Activated CD8-positive, alpha-beta memory T cell treated with anti-CD3 and anti-CD28 coated beads, Interleukin-2, amount 50 U/mL, for 24 hours (primary cell): ENCODE data around the gene PTH2R.
"Not testable (repeated sequence)": the region's sequence is repeated elsewhere in the genome, so short reads cannot be mapped to it uniquely, and the experiment has no call there.

Experiments used
- DNase-seq: peaks from one replicate; pipeline ENCODE4 v3.0.0-alpha.2; 2020; ENCODE audit errors: extremely low read depth

The PTH2R gene, protein sequence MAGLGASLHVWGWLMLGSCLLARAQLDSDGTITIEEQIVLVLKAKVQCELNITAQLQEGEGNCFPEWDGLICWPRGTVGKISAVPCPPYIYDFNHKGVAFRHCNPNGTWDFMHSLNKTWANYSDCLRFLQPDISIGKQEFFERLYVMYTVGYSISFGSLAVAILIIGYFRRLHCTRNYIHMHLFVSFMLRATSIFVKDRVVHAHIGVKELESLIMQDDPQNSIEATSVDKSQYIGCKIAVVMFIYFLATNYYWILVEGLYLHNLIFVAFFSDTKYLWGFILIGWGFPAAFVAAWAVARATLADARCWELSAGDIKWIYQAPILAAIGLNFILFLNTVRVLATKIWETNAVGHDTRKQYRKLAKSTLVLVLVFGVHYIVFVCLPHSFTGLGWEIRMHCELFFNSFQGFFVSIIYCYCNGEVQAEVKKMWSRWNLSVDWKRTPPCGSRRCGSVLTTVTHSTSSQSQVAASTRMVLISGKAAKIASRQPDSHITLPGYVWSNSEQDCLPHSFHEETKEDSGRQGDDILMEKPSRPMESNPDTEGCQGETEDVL

DNA sequence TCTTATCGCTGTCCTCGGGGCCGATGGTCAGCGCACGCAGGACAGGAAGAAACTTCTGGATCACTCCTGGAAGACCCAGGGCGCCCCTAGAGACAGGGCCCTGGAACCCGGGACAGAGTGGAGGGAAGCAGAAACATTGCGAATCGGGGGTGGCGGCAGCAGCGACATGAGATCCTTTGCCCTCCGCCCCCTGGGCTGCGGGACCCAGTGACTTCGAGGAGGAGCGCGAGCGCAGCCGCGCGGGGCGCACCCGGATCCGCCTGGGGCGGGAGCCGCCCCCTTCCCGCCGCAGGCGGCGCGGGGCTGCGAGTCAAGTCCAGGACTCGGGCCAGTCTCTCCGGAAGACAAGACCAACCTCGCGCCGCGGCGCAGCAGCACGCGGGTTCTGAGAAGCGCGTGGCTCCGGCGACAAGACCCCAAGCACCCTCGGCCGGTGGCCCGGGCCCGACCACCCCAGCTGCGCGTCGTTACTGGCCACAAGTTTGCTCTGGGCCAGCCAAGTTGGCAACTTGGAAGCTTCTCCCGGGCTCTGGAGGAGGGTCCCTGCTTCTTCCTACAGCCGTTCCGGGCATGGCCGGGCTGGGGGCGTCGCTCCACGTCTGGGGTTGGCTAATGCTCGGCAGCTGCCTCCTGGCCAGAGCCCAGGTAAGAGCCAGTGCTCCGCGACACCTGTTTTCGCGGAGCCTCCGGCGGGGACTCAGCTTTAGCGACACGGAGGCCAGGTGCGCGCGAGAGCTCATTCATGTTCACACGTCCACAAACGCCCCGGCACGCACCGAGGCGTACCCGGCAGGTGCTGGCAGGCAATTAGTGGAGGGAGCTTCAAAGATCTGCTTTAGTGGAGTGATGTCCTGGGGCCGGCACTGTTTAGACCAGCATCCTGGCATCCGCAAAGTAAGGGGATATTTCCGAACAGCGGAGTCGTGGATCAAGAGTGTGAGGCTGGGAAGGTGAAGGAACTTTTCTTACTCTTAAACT lies at the start of gene PTH2R:
Gene PTH2R (plus strand): TSS at position 319 of the 978 bp plus-strand sequence. CDS start 252 bp downstream, at position 571.
- DNase-seq: no peak

DNA sequence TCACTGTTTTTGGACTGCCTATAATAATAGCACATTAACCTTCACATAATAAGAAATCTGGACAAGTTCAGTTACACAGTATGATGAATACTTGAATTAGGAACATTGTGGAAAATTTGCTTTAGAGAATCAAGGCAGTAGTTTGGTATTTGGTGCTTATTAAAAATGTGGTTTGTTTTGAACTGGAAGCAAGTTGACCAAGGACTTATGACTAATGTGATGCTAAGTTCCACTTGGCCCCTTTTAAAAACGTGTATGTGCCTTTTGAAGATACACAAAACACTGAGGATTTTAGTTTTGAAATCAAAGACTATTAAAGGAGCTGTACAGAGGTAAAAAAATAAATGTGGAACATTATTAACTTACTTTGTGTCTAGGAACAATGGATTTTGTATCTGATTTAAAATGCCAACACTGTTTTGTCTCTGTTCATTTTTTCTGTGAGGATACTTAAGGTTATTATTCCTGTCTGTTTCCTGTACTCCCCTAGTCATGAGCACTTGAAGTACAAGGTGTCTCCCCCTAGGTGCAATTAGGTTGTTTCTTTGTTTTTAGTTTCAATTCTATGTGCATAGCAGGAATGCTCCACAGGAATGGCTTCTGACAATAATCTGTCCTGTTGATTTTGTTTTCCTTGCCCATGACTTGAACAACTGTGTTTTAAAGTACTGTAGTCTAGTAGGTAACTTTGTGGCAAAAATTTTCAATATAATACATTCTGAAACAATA lies 49.6 kb upstream of the PTH2R start:
- no peak for DNase-seq

DNA sequence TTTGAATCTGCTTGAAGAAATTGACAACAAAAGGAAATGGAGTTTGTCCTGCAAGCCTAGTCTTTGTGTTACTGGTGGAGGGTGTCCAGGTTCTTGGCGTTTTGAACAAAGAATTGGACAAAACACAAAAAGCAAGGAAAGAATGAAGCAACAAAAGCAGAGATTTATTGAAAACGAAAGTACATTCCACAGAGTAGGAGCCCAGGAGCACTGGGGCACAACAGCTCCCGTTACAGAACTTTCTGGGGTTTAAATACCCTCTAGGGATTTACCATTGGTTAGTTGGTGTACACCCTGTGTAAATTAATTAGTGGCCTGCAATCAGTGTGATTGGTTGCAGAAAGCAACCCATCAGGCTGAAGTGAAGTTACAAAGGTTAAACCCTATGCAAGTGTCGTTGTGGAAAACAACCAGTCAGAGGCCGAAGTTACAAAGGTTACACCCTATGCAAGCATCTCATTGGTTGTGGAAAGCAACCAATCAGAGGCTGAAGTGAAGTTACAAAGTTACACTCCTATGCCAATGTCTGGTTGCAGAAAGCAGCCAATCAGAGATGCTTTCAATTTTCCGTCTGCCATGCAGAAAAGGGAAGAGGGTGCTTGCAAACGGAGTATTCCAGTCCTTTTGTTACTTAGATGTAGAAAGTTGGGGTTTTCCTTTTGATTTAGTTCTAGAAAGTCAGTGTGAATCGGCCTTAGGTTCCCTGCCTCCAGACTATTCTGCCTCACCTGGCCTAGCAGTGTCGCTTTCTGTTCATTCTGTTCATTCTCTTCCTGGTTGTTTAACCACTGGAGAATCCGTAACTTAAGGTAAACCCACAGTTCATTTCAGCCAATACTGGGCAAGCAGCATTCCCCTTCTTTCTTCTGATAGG lies 47.6 kb upstream of the PTH2R start:
- no peak for DNase-seq

DNA sequence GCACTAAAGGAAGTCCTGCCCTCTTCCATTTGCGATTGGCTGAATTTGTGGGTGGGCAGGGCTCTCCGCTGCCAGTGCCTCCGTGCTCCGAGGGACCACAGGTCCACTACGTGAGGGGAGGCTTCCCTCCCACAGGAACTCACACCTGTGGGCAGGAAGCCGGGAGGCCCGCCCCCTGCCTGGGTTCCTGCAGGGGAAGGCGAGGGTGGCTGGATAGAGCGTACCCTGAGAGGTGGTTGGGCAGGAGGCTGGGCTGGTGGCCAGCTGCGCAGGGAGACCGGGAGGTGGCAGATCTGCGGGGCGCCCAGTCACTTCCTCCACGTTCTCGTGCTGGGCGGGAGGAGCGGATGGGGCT lies 47.0 kb upstream of the PTH2R start:
- DNase-seq: no peak

DNA sequence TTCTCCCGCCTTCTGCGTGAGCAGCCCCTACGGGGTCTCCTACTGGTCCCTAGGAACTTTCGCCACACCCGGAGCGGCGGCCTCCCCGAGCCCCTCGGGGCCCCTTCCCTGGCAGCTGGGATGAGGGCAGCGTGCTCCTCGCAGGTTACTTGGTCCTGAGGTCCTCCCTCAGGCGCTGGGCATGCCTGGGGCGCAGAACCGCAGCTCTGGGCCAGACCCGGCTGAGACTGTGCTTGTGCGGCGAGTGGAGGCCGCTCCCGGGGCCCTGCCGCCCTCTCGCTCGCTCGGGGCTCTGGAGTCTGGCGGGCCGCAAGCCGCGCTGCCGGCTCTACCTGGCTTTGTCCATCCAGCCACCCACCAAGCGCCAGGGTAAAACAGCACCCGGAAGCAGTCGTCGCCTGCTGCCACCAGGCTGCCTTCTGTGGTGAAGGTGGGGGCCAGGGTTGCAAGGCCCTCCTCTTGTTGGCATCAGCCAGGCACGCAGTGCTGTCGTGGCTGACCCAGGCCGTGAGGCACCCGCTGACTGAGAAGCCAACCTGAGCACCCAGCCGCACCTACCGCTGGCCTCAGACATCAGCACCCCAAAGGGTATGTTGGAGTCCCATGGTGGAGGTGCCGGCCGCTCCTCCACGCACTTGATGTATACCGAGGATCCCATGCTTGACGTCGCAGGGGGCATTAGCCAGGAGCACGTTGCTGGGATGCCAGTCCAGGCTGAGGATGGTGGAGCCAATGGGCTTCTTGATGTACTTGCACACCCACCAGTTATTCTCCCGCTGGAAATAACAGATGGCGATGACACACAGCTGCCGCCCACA lies 46.1 kb upstream of the PTH2R start:
- no peak for DNase-seq

DNA sequence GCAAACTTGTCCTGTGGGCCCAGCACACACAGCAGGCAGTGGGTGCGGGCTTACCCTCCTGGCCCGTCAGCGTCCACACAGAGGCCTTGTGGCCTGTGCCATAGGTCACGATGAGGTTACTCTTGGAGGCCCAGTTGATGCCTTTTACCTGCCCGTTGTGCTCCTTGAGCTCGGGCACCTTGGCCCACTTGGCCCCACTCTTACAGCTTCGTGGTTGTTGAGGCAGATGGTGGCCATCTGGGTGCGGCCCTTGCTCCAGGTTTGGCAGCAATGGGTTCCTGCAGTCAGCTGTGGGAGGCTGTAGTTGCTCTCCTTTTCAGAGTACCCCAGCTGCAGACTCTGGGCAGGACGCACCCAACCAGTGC lies 45.5 kb upstream of the PTH2R start:
- no peak for DNase-seq

DNA sequence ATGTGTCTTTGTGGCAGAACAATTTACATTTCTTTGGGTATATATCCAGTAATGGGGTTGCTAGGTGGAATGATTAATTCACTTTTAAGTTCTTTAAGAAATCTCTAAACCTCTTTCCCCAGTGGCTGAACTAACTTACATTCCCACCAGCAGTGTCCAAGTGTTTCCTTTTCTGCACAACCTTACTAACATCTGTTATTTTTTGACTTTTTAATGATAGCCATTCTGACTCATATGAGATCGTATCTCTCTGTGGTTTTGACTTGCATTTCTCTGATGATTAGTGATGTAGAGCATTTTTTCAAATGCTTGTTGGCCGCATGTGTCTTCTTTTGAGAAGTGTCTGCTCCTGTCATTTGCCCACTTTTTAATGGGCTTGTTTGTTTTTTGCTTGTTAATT lies 43.1 kb upstream of the PTH2R start:
- DNase-seq: no peak

DNA sequence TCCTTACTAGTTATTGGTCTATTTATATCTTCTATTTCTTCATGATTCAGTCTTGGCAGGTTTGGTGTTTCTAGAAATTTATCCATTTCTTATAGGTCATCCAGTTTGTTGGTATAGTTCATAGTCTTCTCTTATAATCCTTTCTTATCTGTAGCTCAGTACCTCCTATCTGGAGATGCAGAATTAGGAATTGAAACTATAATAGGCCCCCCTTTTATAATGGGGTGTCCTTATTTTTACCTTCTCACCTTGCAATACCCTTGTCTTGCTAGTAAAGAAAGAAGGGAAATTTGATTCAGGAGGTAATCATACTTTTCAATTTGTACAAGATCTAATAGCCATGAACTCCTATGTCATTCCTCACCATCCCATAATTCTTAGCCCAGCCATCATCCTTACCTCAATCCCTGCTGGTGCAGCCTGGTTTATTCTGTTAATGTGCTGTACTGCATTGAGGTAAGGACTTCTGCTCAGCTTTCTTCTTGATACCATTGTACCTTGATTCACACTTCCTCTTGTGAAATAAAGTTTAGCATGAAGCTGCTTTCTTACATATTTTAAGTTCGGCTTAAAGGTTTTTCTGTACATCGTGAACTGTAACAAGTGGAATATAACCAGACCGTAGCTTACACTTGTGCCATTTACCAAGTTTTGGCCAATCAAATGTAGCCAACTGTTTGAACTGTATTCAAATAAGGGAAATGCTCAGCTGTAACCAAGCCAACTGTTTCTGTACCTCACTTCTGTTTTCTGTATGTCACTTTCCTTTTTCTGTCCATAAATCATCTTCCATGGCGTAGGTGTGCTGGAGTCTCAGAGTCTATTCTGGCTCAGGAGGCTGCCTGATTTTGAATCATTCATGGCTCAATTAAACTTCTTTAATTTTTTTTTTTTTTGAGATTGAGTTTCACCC lies 40.1 kb upstream of the PTH2R start:
- DNase-seq: no peak

DNA sequence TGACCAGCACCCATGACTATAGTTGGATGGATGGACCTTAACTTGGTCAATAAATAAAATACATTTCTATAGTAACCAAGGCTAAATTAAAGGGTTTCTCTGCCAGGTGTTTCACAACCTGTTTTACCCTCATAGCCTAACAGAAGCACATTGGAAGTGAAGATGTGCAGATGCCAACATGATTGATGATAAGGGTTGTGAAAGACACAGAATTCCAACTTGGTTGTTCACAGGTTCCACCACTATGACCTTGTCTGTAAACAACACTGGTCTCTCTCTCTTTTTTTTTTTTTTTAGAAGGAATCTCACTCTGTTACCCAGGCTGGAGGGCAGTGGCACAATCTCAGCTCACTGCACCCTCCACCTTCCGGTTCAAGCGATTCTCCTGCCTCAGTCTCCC lies 37.5 kb upstream of the PTH2R start:
- DNase-seq: no peak

DNA sequence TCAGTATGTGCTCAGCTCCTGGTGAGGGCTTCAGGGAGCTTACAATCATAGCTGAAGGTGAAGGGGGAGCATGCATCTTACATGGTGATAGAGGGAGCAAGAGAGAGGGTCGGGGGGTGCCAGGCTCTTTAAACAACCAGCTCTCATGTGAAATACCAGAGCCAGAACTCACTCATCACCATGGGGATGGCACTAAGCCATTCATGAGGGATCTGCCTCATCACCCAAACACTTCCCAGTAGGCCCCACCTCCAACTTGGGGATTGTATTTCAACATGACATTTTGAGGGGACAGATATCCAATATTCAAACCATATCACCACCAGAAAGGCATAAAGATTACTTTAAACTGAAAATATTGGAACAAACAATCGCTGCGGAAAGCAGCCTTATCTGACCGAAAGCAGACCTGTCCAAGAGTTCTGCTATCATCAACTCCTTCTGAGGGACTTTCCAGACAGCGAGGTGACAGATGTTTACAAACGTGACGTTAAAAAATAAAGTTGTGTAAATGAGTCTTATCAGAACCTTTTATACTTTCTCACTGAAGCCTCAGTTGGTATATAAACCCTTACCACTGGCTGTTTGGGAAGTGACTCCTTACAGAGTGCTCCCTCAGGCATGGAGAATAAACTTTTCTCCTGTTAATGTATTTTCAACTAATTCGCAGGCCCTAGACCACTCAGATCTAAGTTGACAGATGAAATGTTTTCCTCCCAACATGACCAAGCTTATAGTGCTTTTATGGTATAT lies 35.5 kb upstream of the PTH2R start:
- no peak for DNase-seq

DNA sequence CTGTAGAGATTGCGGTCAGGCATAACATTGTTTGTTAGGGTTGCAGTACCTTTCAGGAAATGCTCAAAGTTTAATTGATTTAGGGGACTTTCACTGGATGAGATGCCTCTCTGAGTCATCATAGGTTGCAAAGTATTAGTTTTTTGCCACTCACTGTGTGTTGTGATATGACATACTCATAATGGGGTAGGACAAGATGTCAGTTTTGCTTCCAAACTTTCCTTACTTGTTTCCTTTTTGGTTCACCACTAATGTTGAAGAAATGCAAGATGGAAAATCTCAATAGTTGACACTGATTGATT lies 35.0 kb upstream of the PTH2R start:
- no peak for DNase-seq

DNA sequence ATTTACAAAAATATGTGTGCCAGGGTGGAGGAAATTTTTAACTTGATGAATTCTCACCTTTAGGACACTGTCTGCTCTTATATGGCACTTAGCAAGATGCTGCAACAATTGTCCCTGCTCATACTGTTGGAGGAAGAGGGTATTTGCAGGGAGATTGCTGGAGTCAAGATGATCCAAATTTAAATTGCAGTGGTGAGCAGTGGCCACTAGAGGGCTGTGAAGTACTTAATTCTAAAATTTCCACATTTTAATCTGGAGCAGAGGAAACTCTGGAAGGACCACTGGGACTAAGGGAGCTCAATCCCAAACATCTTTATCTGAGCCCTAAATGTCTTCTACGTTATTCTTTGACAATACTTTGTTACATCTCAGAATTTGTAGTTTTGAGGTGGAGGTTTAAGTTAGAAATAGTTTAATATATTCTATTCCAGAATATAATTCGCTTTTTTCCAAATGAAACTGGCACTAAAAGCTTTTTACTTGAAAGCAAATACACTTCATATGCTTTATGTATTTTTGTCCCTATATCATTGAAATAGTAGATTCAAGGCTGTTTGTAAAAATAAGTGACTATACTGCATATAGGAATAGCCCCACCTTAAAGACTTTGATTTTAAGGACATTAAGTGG lies 33.0 kb upstream of the PTH2R start:
- peak; percentile 12 for DNase-seq

DNA sequence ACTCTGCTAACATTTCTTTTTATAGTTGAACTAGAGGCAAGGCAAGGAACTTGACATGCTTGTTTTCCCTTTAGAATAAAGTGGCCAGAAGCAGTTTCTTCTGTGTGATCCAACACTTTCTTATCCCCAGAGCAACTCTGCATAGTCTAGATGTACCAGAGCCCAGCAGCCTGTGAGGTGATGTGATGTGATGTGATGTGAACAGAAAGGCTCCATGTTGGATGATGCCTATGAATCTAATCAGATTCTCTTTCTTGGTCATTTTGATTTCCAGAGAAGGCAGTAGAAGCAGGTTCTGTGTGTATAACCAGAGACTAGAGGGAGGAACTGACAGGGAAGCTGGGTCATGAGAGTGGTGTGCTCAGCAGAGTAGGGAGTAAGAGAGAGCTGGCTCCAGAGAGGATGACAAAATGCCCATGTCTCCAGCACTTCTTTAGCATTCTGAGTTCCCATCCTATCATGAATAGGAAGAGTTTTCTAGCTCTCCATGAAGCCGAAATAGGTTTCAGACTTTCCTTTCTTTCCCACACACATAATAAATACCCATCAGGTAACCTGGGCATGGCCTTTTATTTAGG lies 31.0 kb upstream of the PTH2R start:
- no peak for DNase-seq

DNA sequence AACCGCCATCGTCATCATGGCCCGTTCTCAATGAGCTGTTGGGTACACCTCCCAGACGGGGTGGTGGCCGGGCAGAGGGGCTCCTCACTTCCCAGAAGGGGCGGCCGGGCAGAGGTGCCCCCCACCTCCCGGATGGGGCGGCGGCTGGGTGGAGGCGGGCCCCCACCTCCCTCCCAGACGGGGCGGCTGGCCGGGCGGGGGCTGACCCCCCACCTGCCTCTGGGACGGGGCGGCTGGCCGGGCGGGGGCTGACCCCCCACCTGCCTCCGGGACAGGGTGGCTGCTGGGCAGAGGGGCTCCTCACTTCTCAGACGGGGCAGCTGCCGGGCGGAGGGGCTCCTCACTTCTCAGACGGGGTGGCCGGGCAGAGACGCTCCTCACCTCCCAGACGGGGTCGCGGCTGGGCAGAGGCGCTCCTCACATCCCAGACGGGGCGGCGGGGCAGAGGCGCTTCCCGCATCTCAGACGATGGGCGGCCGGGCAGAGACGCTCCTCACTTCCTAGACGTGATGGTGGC lies 29.2 kb upstream of the PTH2R start:
- DNase-seq: not testable (repeated sequence)

DNA sequence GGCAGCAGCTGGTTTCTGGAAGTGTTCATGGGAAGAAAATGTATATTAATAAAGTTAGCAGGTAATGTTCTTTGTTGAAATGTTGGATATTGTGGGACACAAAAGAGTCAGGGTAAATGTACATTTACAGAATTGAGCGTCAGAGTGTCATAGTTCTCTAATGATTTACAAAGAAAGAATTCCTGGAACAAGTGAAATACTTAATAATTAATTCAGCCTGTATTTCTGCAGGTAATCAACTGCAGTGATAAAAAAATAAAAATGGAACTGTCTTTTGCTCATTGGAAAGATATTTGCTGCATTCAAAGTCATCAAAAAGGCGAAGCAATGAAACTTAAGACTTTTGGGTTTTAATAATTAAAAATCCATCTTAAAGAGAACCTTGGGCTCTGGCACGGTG lies 27.4 kb upstream of the PTH2R start:
- DNase-seq: no peak

DNA sequence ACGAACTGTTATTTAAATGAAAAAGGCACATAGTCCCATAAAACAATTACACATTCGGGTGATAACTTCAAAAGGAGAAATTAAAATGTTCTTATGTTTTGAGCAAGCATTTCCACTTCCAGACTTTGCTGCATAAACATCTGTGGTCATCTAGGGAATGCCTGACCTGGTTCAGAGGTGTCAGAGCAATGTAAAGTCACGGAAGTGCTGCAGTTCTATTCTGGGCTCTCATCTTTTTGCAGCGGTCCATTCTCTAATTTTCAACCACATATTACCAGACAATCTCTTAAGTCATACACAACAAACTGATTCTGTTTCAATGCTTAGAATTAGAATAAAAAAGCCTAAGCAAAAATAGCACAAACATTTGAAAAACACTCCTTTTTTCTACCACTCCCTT lies 22.0 kb upstream of the PTH2R start:
- no peak for DNase-seq

DNA sequence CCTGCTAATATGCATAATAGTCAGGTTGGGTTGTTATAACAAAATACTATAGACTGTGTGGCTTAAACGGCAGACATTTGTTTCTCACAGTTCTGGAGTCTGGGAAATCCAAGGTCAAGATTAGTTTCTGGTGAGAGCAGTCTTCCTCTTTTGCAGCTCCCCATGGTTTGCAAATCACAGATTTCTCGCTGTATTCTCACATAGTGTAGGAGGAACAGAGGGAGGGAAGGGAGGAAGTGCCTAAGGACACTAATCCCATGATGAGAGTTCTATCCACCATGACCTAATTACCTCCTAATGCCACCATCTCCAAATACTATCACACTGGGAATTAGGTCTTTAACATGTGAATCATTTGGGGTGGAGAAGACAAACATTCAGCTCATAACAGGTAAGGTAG lies 20.1 kb upstream of the PTH2R start:
- DNase-seq: no peak
